Fibroblast of peridontal ligament (primary cell): ENCODE data around the gene RANBP1.

Experiments used
- DNase-seq: peaks from one replicate; pipeline ENCODE4 v3.0.0-alpha.2; 2010; ENCODE audit errors: extremely low read depth

The RANBP1 gene

DNA sequence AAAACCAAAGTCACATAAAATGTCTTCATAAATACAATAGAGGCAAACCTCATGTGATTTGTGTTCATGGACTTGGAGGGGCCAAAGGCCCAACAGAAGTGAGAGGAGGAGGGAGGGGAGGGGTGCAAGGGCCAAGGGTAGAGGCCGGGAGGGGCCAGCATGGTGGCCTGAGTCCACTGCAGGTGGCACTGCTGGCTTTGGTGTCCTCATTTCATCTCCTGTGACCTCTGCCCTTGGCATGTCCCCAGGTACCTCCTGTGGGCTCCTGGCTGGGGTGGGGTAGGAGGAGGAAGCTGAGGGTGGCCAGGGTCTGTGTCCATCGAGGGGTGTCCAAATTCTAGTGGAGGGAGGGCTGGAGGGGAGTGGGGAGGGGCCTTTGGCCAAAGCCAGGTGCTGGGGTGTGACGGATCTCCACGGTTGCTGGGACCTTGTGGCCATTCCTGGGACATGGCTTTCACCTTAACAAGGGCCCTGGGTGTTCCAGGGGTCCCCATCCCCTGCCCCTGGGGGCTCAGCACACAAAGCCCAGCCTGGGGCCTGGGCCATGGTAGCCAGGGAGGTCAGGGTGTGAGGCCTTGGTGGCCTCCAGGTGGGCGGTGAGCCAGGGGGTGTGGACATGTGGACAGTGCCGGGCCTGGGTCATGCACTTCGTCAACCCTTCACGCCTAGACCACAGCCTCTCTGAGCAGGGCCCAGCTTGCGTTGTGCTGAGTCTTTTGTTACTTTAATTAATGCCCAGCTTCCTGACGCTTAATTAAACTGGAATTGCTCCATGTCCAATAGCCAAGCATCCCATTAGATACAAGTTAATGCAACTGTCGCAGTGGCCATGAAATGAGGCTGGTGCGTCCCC, 55.6 kb downstream of the RANBP1 start:
- no peak for DNase-seq

- no peak for DNase-seq
These were observed 56.3 kb downstream of the RANBP1 start for GRCh38 chr22:20172141-20172613.

DNA sequence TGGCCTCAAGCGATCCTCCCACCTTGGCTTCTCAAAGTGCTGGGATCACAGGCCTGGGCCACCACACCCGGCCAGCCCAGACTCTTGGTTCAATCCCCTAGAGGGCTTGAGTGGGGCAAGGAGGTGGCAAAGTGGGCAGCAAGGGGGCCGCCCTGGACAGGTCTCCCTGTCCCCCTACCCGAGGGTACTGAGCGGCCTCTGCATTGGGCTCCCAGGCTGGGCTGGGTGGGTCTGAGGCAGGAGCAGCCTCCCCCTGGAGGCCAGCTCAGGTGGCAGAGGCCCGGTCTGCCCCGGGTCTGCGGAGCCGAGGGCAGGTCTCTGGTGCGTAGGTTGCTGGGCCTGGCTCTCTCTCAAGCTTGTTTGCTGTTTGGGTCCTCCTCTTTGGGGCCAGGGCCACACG, 57.3 kb downstream of the RANBP1 start:
- DNase-seq: no peak

- no peak for DNase-seq
These were observed 57.9 kb downstream of the RANBP1 start for GRCh38 chr22:20173772-20174171.

- DNase-seq: peak; percentile 2
These were observed 59.1 kb downstream of the RANBP1 start for GRCh38 chr22:20174785-20175596.

GRCh38 chr22:20175597-20175900, 59.6 kb downstream of the RANBP1 start:
- DNase-seq: peak; percentile 62

GRCh38 chr22:20176421-20177085, 60.6 kb downstream of the RANBP1 start:
- no peak for DNase-seq
